HEK293T (cell line): ENCODE results near the gene BLVRB.
A peak's percentile ranks its signal among the peaks of the same experiment; 100 is the strongest.
"Not testable (repeated sequence)": the region's sequence is repeated elsewhere in the genome, so short reads cannot be mapped to it uniquely, and the experiment has no call there.

ENCODE experiments used
- CTCF ChIA-PET: fragments of 350-600 bp; formaldehyde crosslinking; extraction: SDS; loops from one replicate; lab custom pipeline; 2021; ENCODE audit warnings: antibody characterized with exemption, inconsistent platforms; lab: Yijun Ruan, JAX
- POLR2A ChIA-PET: fragments of 350-600 bp; formaldehyde crosslinking; extraction: SDS; loops from one replicate; lab custom pipeline; 2020; ENCODE audit warnings: antibody characterized with exemption, inconsistent platforms; lab: Yijun Ruan, JAX
- DNase-seq: peaks from one replicate; pipeline ENCODE4 v3.0.0; 2012; ENCODE audit warnings: mixed read lengths; ENCODE audit errors: extremely low spot score
- ARNT ChIP-seq: fragments of 450-650 bp; IDR thresholded peaks from 2 replicates; pipeline ENCODE4 v1.6.1; 2017; ENCODE audit warnings: mild to moderate bottlenecking
- BHLHE40 ChIP-seq: fragments of 450-650 bp; IDR thresholded peaks from 2 replicates; pipeline ENCODE4 v1.6.1; 2016; ENCODE audit warnings: mild to moderate bottlenecking, moderate library complexity, borderline replicate concordance
- CTBP1 ChIP-seq: fragments of 450-650 bp; IDR thresholded peaks from 2 replicates; pipeline ENCODE4 v1.6.1; 2016; ENCODE audit warnings: borderline replicate concordance
- ELF4 ChIP-seq: fragments of 450-650 bp; IDR thresholded peaks from 2 replicates; pipeline ENCODE4 v1.6.1; 2017; ENCODE audit warnings: antibody characterized with exemption
- FOXA1 ChIP-seq: fragments of 450-650 bp; IDR thresholded peaks from 2 replicates; pipeline ENCODE4 v1.6.1; 2016; ENCODE audit warnings: mild to moderate bottlenecking
- FOXK2 ChIP-seq: fragments of 450-650 bp; IDR thresholded peaks from 2 replicates; pipeline ENCODE4 v1.6.1; 2016; ENCODE audit warnings: mild to moderate bottlenecking
- FOXM1 ChIP-seq: fragments of 450-650 bp; IDR thresholded peaks from 2 replicates; pipeline ENCODE4 v1.6.1; 2017; ENCODE audit warnings: mild to moderate bottlenecking, borderline replicate concordance
- HDGF ChIP-seq: fragments of 450-650 bp; IDR thresholded peaks from 2 replicates; pipeline ENCODE4 v1.6.1; 2017; ENCODE audit warnings: antibody characterized with exemption, borderline replicate concordance
- L3MBTL2 ChIP-seq: fragments of 450-650 bp; conservative IDR thresholded peaks from 2 replicates; pipeline ENCODE4 v1.6.1; 2016; ENCODE audit warnings: mild to moderate bottlenecking
- LEF1 ChIP-seq: fragments of 450-650 bp; IDR thresholded peaks from 2 replicates; pipeline ENCODE4 v1.6.1; 2017; ENCODE audit warnings: mild to moderate bottlenecking, borderline replicate concordance
- NFRKB ChIP-seq: fragments of 450-650 bp; IDR thresholded peaks from 2 replicates; pipeline ENCODE4 v1.6.1; 2016; ENCODE audit warnings: mild to moderate bottlenecking, moderate library complexity
- PKNOX1 ChIP-seq: fragments of 450-650 bp; IDR thresholded peaks from 2 replicates; pipeline ENCODE4 v1.6.1; 2016
- SP1 ChIP-seq: fragments of 450-650 bp; IDR thresholded peaks from 2 replicates; pipeline ENCODE4 v1.6.1; 2017
- SUZ12 ChIP-seq: fragments of 450-650 bp; IDR thresholded peaks from 2 replicates; pipeline ENCODE4 v1.6.1; 2016; ENCODE audit warnings: mild to moderate bottlenecking
- TARDBP ChIP-seq: fragments of 450-650 bp; IDR thresholded peaks from 2 replicates; pipeline ENCODE4 v1.6.1; 2016
- ZNF384 ChIP-seq: fragments of 450-650 bp; IDR thresholded peaks from 2 replicates; pipeline ENCODE4 v1.6.1; 2016

Gene BLVRB

GRCh38 chr19:40466219-40466984 is 857 bp upstream of the BLVRB start:
- POLR2A ChIA-PET: interaction anchor here (0.7 to 3.2 kb wide), 9 partner anchors 22 to 139 kb away, joined by 3 to 15 read pairs (median 6); partner anchors contain the start of genes SERTAD1 and SERTAD3
- no peak for DNase-seq
- TF ChIP-seq SP1 (no peak), ARNT (no peak), L3MBTL2 (0 out of 2 replicates have a peak, but pooled peaks have one; percentile 18)
- CTCF ChIA-PET: interaction anchor here (0.7 to 1.3 kb wide), 5 partner anchors 12 to 168 kb away, joined by 3 to 6 read pairs (median 4); no protein-coding TSS in a partner anchor

GRCh38 chr19:40465025-40465556 is 454 bp downstream of the BLVRB start:
- TF ChIP-seq FOXK2 (no peak), BHLHE40 (no peak)
- no peak for DNase-seq
- ChIA-PET CTCF (interaction anchor here (0.5 to 1.9 kb wide), 9 partner anchors 7 to 170 kb away, joined by 3 to 8 read pairs (median 4); no protein-coding TSS in a partner anchor), POLR2A (interaction anchor here (0.7 to 3.2 kb wide), 11 partner anchors 20 to 275 kb away, joined by 3 to 15 read pairs (median 5); partner anchors contain the start of genes C19orf47, PLD3, SERTAD1 and SERTAD3)

GRCh38 chr19:40464059-40465024 is 1.2 kb downstream of the BLVRB start:
- ChIA-PET POLR2A (interaction anchor here (0.7 to 3.2 kb wide), 9 partner anchors 19 to 274 kb away, joined by 3 to 15 read pairs (median 3); partner anchors contain the start of genes C19orf47, PLD3 and SERTAD3), CTCF (interaction anchor here (0.6 to 1.9 kb wide), 17 partner anchors 8 to 324 kb away, joined by 3 to 9 read pairs (median 4); no protein-coding TSS in a partner anchor)
- TF ChIP-seq FOXM1 (no peak), TARDBP (0 out of 2 replicates have a peak, but pooled peaks have one; percentile 33), FOXA1 (no peak)
- DNase-seq: peak; percentile 71

GRCh38 chr19:40463587-40464037 is 1.9 kb downstream of the BLVRB start:
- POLR2A ChIA-PET: interaction anchor here (0.8 to 3.2 kb wide), 4 partner anchors 19 to 135 kb away, joined by 3 to 15 read pairs (median 7); partner anchors contain the start of gene SERTAD3
- DNase-seq: not testable (repeated sequence)
- CTCF ChIA-PET: interaction anchor here (0.7 to 1.9 kb wide), 15 partner anchors 8 to 323 kb away, joined by 3 to 9 read pairs (median 4); no protein-coding TSS in a partner anchor

- DNase-seq: no peak
- CTCF ChIA-PET: interaction anchor here (1.1 kb wide), 1 partner anchor 8 kb away, joined by 3 read pairs; no protein-coding TSS in a partner anchor
- POLR2A ChIA-PET: interaction anchor here (1.0 kb wide), 1 partner anchor 28 kb away, joined by 3 read pairs; no protein-coding TSS in a partner anchor
- TF ChIP-seq L3MBTL2: no peak
- no peak for TF ChIP-seq FOXK2
- TF ChIP-seq SUZ12: no peak
- no peak for TF ChIP-seq ZNF384
- TF ChIP-seq FOXA1: no peak
- no peak for TF ChIP-seq HDGF
- no peak for TF ChIP-seq FOXM1
- TF ChIP-seq LEF1: no peak
- TF ChIP-seq BHLHE40: no peak
- no peak for TF ChIP-seq NFRKB
- no peak for TF ChIP-seq ARNT
- no peak for TF ChIP-seq ELF4
- TF ChIP-seq PKNOX1: no peak
- TF ChIP-seq CTBP1: no peak
- TF ChIP-seq TARDBP: no peak
- no peak for TF ChIP-seq SP1
These were observed 3.8 kb downstream of the BLVRB start for GRCh38 chr19:40461669-40462221.

- no peak for TF ChIP-seq LEF1
- no peak for TF ChIP-seq FOXA1
- TF ChIP-seq ELF4: no peak
- no peak for TF ChIP-seq ZNF384
- no peak for TF ChIP-seq BHLHE40
- no peak for TF ChIP-seq HDGF
- no peak for TF ChIP-seq PKNOX1
- no peak for TF ChIP-seq ARNT
- no peak for TF ChIP-seq CTBP1
- no peak for TF ChIP-seq L3MBTL2
- TF ChIP-seq NFRKB: no peak
- no peak for TF ChIP-seq TARDBP
- TF ChIP-seq FOXM1: no peak
- TF ChIP-seq SUZ12: no peak
- TF ChIP-seq SP1: no peak
- TF ChIP-seq FOXK2: no peak
- CTCF ChIA-PET: no interaction called here
- no peak for DNase-seq
- POLR2A ChIA-PET: no interaction called here
These were observed 5.4 kb downstream of the BLVRB start for GRCh38 chr19:40460185-40460584.
